SK-N-DZ (cell line): Measurements from ENCODE around the gene LRRC42.

Experiments used
- DNase-seq: peaks from one replicate; pipeline ENCODE4 v3.0.0-alpha.2; 2015; ENCODE audit warnings: low spot score

The LRRC42 gene

GRCh38 chr1:53938136-53938830 lies 7.9 kb upstream of the LRRC42 start:
- no peak for DNase-seq

GRCh38 chr1:53942127-53942957 lies 3.8 kb upstream of the LRRC42 start:
- no peak for DNase-seq

GRCh38 chr1:53943090-53943489 lies 3.1 kb upstream of the LRRC42 start:
- DNase-seq = no peak

GRCh38 chr1:53943490-53944043 lies 2.6 kb upstream of the LRRC42 start:
- no peak for DNase-seq

- no peak for DNase-seq
These were observed 1.5 kb upstream of the LRRC42 start for GRCh38 chr1:53944469-53945182.

GRCh38 chr1:53945183-53945432 lies 1.0 kb upstream of the LRRC42 start:
- no peak for DNase-seq

GRCh38 chr1:53945433-53946251 lies 508 bp upstream of the LRRC42 start, which contains the start of gene IFT25:
Gene IFT25 (minus strand): TSS chr1:53945699. CDS start chr1:53940082, 5,617 bp downstream.
- peak; percentile 91 for DNase-seq

- no peak for DNase-seq
These were observed 1.2 kb downstream of the LRRC42 start for GRCh38 chr1:53947172-53947907.

GRCh38 chr1:53948291-53948690 lies 2.1 kb downstream of the LRRC42 start:
- no peak for DNase-seq

- DNase-seq = peak; percentile 38
These were observed 3.2 kb downstream of the LRRC42 start for GRCh38 chr1:53949023-53949990.

GRCh38 chr1:53951697-53952096 lies 5.5 kb downstream of the LRRC42 start:
- peak; percentile 9 for DNase-seq

- no peak for DNase-seq
These were observed 8.0 kb downstream of the LRRC42 start for GRCh38 chr1:53954128-53954527.

- no peak for DNase-seq
These were observed 10.4 kb downstream of the LRRC42 start for GRCh38 chr1:53956308-53957168.

- no peak for DNase-seq
These were observed 11.2 kb downstream of the LRRC42 start for GRCh38 chr1:53957194-53957818.

- DNase-seq = no peak
These were observed 13.6 kb downstream of the LRRC42 start for GRCh38 chr1:53959664-53960250.

GRCh38 chr1:53962395-53962794 lies 16.2 kb downstream of the LRRC42 start:
- DNase-seq = no peak

GRCh38 chr1:53963460-53963859 lies 17.3 kb downstream of the LRRC42 start:
- DNase-seq = no peak

- no peak for DNase-seq
These were observed 18.0 kb downstream of the LRRC42 start for GRCh38 chr1:53964109-53964508.
